HG03571 (cell line): ENCODE measurements around the gene TCF3.
"Not testable (repeated sequence)": the region's sequence is repeated elsewhere in the genome, so short reads cannot be mapped to it uniquely, and the experiment has no call there.

Source experiments
- ATAC-seq: cut with Tn5 transposase; IDR thresholded peaks from one replicate; pipeline ENCODE4 v1.9.1; 2021; ENCODE audit not compliant: unreplicated experiment

Gene TCF3

GRCh38 chr19:1652471-1653299 is at the start of gene TCF3:
TCF3 (minus strand) TSS chr19:1652615; CDS start chr19:1650248, 2,367 bp downstream.
- peak; percentile 48 for ATAC-seq

GRCh38 chr19:1700733-1701663 is 48.6 kb upstream of the TCF3 start:
- no peak for ATAC-seq

- no peak for ATAC-seq
These were observed 47.8 kb upstream of the TCF3 start for GRCh38 chr19:1699998-1700732.

- ATAC-seq, result no peak
These were observed 47.0 kb upstream of the TCF3 start for GRCh38 chr19:1699386-1699785.

GRCh38 chr19:1698636-1699035 is 46.2 kb upstream of the TCF3 start:
- no peak for ATAC-seq

- not testable (repeated sequence) for ATAC-seq
These were observed 43.1 kb upstream of the TCF3 start for GRCh38 chr19:1695481-1695880.

- no peak for ATAC-seq
These were observed 39.3 kb upstream of the TCF3 start for GRCh38 chr19:1691589-1692290.

- no peak for ATAC-seq
These were observed 38.4 kb upstream of the TCF3 start for GRCh38 chr19:1690699-1691307.

GRCh38 chr19:1685785-1686184 is 33.4 kb upstream of the TCF3 start:
- not testable (repeated sequence) for ATAC-seq

- ATAC-seq, result no peak
These were observed 32.6 kb upstream of the TCF3 start for GRCh38 chr19:1685046-1685445.

GRCh38 chr19:1684573-1684912 is 32.1 kb upstream of the TCF3 start:
- ATAC-seq, result no peak

- ATAC-seq, result no peak
These were observed 31.6 kb upstream of the TCF3 start for GRCh38 chr19:1683869-1684572.

GRCh38 chr19:1680976-1681375 is 28.6 kb upstream of the TCF3 start:
- ATAC-seq, result no peak

GRCh38 chr19:1678073-1678472 is 25.7 kb upstream of the TCF3 start:
- no peak for ATAC-seq

GRCh38 chr19:1676351-1677266 is 24.2 kb upstream of the TCF3 start:
- no peak for ATAC-seq

- no peak for ATAC-seq
These were observed 23.4 kb upstream of the TCF3 start for GRCh38 chr19:1675633-1676350.

GRCh38 chr19:1674293-1674679 is 21.9 kb upstream of the TCF3 start:
- no peak for ATAC-seq
